HG03280 (cell line): ENCODE data around the gene SCAPER.
"Not testable (repeated sequence)": the region's sequence is repeated elsewhere in the genome, so short reads cannot be mapped to it uniquely, and the experiment has no call there.

Experiments
- ATAC-seq: cut with Tn5 transposase; IDR thresholded peaks from one replicate; pipeline ENCODE4 v1.9.1; 2021; ENCODE audit warnings: mild to moderate bottlenecking, moderate library complexity; ENCODE audit not compliant: unreplicated experiment

SCAPER gene

GRCh38 chr15:76502678-76503077, 402.5 kb downstream of the SCAPER start:
- no peak for ATAC-seq

GRCh38 chr15:76502185-76502584, 403.0 kb downstream of the SCAPER start:
- not testable (repeated sequence) for ATAC-seq

DNA sequence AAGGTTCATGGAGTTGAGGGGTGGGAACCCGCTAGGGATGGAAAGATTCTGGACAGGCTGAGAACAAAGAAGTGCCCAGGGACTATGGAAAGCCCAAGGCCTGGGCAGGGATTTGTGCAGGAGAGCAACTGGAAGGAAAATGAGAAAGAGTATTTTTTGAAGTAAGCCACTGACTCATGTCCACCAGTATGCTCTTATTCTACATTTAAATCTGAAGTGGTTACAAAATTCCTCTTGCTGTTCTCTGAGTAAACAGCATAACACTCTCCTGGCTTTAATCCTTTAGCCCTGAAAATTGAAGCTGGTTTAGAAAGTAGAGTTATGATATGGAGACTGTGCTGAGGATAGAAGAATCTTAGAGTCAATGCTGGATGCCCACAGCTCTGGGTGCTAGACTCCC, 403.4 kb downstream of the SCAPER start:
- ATAC-seq, result no peak

DNA sequence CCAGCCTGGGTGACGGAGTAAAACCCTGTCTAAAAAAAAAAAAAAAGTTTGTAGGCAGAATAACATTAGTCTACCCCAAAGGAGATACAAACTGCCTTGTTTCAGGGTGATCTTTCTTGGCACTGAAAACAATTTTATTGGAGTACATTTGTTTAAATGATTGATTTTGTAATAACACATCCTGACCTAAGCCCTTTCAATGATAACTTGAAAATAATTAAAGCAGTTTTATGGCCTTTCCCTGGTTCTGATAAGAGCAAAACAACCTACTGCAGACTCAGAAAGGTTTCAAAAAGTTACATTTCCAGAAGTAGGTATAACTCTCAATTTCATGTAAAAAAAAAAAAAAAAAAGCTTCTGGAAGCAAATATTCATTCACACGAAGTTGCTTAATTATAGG, 404.1 kb downstream of the SCAPER start:
- ATAC-seq, result no peak

GRCh38 chr15:76495487-76495886, 409.7 kb downstream of the SCAPER start:
- ATAC-seq, result no peak

DNA sequence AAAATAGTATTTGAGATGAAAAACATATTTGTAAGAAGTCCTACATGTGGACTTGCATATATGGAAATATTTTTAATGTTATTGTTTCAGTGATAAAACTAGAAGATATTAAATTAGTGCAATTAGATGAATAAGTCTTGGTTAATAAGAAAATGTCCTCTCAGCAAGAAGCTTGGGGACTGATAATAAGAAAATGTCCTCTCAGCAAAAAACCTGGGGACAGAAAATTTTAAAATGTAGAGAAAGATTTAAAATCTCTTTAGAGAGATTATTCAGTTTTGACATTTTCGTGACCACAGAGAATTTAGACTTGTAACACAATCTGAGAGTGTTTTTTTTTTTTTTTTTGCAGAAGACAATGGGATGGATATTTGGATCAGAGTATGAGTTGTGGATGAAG, 412.6 kb downstream of the SCAPER start:
- no peak for ATAC-seq

DNA sequence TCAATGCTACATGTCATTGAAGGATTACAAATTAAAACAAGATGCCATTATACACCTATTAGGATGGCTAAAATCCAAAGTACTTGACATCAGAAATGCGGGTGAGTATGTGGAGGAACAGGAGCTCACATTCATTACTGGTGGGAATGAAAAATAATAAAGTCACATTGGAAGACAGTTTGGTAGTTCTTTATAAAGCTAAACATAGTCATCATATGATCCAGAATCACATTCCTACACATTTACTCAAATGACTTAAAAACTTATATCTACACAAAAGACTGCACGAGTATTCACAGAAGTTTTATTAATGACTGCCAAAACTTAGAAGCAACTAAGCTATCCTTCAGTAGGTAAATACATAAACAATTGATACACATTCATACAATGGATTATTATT, 421.4 kb downstream of the SCAPER start:
- ATAC-seq, result no peak

- ATAC-seq, result no peak
Measured at GRCh38 chr15:76483018-76483417, 422.1 kb downstream of the SCAPER start.

DNA sequence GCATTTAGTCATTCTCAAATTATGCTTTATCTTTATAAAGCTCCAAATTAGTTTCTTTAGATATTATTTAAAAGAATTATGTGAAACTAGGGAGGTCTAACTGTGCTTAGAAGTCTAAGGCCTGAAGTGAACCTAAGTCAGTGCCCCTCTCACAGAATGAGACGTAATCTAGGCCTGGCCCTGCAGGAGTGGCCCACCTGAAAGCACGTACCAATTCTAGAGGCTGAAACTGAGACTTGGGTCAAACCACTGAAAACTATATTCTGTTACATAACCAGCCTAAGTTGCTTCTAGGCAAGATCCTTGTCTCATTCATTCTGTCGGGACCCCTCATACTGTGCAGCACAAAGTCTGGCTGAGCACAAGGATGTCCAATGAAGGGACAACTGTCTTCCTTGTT, 424.9 kb downstream of the SCAPER start:
- no peak for ATAC-seq

GRCh38 chr15:76470691-76471090, 434.4 kb downstream of the SCAPER start:
- no peak for ATAC-seq

DNA sequence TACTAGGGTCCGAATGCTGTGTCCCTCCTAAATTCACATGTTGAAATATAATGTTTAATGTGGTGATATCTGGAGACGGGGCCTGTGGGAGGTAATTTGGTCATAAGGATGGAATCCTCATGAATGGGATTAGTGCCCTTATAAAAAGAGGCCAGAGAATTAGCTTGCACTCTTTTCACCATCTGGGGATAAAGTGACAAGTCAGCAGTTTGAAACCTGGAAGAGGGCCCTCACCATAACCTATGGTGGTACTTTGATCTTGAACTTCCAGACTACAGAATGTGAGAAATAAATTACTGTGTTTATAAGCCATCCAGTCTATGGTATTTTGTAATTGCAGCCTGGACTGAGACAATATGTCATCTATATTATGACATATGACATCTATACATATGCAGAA, 436.4 kb downstream of the SCAPER start:
- no peak for ATAC-seq

DNA sequence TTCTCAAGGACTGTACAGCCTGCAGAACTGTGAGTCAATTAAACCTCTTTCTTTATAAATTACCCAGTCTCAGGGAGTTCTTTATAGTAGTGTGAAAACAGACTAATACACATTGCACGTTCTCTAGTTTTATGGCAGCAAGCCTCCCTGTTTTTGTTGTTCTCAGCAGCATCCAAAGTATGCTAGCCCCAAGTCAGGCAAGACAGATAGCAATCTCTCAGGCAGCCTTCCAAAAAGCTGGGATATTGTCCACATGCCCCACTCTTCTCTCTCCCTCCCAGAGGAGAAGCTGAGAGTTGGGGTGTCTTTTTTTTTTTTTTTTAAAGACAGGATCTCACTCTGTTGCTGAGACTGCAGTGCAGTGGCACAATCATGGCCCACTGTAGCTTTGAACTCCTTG, 438.0 kb downstream of the SCAPER start:
- ATAC-seq, result no peak

GRCh38 chr15:76465728-76466127, 439.4 kb downstream of the SCAPER start:
- ATAC-seq, result no peak

DNA sequence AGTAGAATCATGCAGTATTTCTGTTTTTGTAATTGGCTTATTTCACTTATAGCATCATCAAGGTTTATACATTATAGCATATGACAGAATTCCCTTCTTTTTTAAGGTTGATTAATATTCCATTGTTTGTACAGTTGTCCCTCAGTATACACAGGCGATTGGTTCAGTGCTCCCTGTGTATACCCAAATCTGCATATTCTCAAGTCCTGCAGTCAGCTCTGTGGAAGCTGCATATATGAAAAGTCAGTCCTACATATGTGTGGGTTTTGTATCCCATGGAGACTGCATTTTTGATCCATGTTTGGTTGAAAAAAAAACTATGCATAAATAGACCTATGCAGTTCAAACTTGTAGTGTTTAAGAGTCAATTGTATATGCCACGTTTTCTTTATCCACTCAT, 440.9 kb downstream of the SCAPER start:
- ATAC-seq, result no peak

DNA sequence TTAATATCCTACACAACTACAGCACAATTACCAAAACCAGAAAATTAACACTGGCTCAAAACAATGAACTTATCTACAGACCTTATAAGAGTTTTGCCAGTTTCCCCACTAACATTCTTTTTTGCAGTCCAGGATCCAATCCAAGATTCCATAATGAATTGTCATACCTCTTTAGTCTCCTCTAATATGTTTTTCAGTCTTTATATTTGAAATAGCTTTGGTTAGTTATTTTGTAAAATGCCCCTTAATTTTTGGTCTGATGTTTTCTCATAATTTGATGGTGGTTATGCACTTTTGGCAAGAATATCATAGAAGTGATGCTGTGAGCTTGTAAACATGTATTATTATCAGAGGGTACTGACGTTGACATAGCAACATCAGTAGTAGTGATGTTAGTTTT, 444.3 kb downstream of the SCAPER start:
- ATAC-seq, result no peak

GRCh38 chr15:76460347-76460746, 444.8 kb downstream of the SCAPER start:
- no peak for ATAC-seq

DNA sequence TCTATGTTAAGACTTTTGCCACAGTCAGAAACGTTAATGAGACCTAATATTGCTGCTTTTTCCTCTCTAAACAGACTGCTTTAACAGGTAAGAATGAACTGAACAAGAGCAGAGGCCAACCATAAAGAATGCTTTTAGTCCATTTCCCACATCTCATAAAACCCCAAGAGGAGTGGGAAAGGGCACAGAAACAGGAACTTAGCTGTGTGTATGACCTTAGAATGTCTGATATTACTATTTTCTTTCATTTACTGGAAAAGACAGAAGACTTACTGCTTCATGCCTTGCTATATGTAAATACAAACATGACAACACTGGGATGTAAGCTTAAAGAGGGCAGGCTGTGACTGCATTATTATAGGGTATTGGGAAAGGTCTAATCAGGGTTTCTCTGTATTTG, 453.6 kb downstream of the SCAPER start:
- ATAC-seq, result no peak

DNA sequence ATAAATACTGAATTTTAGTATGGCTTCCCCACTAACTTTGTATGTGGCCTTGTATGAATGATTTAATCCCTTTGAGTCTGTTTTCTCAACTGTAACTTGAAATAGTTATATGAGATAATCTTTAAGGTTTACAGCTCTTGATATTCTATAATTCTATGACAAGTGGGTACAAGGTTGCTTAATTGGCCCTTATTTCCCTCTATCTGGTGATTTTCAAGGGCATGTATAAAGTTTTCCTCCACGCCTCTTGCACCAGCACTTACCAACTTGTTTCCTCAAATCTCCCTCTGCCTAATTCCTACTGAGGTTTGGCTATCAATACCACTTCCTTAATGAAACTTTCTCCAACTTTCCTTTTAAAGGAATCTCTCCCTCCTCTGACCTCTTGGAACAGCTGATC, 455.7 kb downstream of the SCAPER start:
- ATAC-seq, result no peak

- no peak for ATAC-seq
Measured at GRCh38 chr15:76448755-76449154, 456.4 kb downstream of the SCAPER start.

GRCh38 chr15:76447728-76448441, 457.3 kb downstream of the SCAPER start:
- ATAC-seq, result no peak

GRCh38 chr15:76440441-76440840, 464.7 kb downstream of the SCAPER start:
- ATAC-seq, result no peak

GRCh38 chr15:76439542-76439941, 465.6 kb downstream of the SCAPER start:
- no peak for ATAC-seq

DNA sequence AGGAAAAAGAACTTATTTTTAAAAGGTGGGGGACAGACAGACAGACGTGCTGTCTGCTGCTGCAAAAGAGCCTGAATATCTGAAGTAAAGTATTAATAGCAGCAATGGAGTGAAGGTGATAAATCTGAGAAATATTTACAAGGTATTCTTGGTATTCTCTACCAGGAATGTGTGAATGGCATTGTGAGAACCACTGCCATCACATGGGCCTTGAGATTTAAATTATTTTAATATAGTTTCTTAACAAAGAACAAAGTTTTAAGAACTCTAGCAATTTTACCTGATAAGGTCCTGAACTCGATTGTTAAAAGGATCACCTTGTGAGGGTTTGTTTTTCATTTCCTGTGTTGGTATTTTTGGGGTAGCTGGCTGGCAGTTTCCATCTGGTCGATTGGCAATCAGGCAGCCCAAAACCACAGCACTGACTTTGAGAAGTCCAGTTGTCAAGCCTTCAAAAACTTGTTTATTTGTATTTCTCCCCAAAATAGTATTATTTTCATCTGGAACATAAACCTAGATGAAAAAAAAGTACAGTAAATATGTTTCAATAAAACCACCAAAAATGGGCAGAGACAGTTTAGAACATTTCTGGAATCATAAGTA, 471.2 kb downstream of the SCAPER start:
- no peak for ATAC-seq
